Measurements from ENCODE around the gene AGAP1. TPM values are rescaled to one million over a fixed set of nuclear protein-coding genes. Genes with fewer than 3 reads are reported as not detected.

The AGAP1 gene
- total and polyA plus RNA-seq, 2 donors (not counting 3 experiments of a cell fraction or from before 2014, with no cell fraction given) = 10.2 to 20.9 TPM

GRCh38 chr2:235960011-235960715, 466.3 kb downstream of the AGAP1 start:
- Histone ChIP-seq H3K4me2 (ENCODE audit: insufficient read depth, low read length) (no peak overlapping the region), H2AFZ (ENCODE audit: low read depth, low read length) (no peak overlapping the region), H3K27me3 (ENCODE audit: control insufficient read depth in 2 of 2, insufficient read depth in 2 of 2, low read length in 2 of 2) (no peaks in the 10 kb centered on the region), H3K36me3 (ENCODE audit: control insufficient read depth in 2 of 2, extremely low read depth in 1 of 2, insufficient read depth in 2 of 2, low read length in 2 of 2) (no peaks in the 10 kb centered on the region), H4K20me1 (replicated peaks; ENCODE audit: control insufficient read depth, extremely low read depth, insufficient read depth, low read length) (no peaks in the 10 kb centered on the region), H3K9me3 (replicated peaks; ENCODE audit: control insufficient read depth, insufficient read depth, low read length) (no peaks in the 10 kb centered on the region), H3K79me2 (ENCODE audit: control insufficient read depth, insufficient read depth, low read length) (no peaks in the 10 kb centered on the region), H3K9ac (replicated peaks; ENCODE audit: extremely low read depth, insufficient read depth, low read length) (no peak overlapping the region), H3K27ac (ENCODE audit: insufficient read depth, low read depth, low read length) (no peak overlapping the region), H3K4me1 (ENCODE audit: control insufficient read depth, extremely low read depth, insufficient read depth, low read length) (no peaks in the 10 kb centered on the region), H3K4me3 (replicated peaks in 1 of 3; ENCODE audit: insufficient read depth in 1 of 3, low read depth in 1 of 3, low read length in 3 of 3) (no peak overlapping the region), H3K9me1 (replicated peaks; ENCODE audit: control insufficient read depth, extremely low read depth, insufficient read depth, low read length) (no peaks in the 10 kb centered on the region)
- no peak for TF ChIP-seq FOS (IDR thresholded peaks at IDR 0.05; ENCODE audit: borderline replicate concordance, insufficient read depth, low read length)
- TF ChIP-seq GATA2 (IDR thresholded peaks at IDR 0.05; ENCODE audit: insufficient read depth, insufficient read length, low read depth, low read length) = no peak
- TF ChIP-seq POLR2AphosphoS5 (IDR thresholded peaks at IDR 0.05; ENCODE audit: insufficient read depth, low read depth, low read length) = no peak
- TF ChIP-seq MAX (IDR thresholded peaks at IDR 0.05; ENCODE audit: insufficient read depth, insufficient read length) = no peak
- TF ChIP-seq EZH2 (IDR thresholded peaks at IDR 0.05; ENCODE audit: borderline replicate concordance, low read depth, low read length, severe bottlenecking) = no peak
- no peak for TF ChIP-seq POLR2A (IDR thresholded peaks at IDR 0.05; ENCODE audit: low read depth, low read length)
- TF ChIP-seq JUN (IDR thresholded peaks at IDR 0.05; ENCODE audit: borderline replicate concordance, insufficient read depth, insufficient read length, low read depth) = no peak
- no peak for TF ChIP-seq CTCF (IDR thresholded peaks at IDR 0.05; ENCODE audit: extremely low read depth in 1 of 2, insufficient read depth in 1 of 2, low read depth in 1 of 2, low read length in 2 of 2)
- TF ChIP-seq MYC (IDR thresholded peaks at IDR 0.05; ENCODE audit: low read depth, low read length) = no peak
- no TSS peak for BruUV-seq (replicated peaks)
- dilution Hi-C loops (cut with MboI; ENCODE audit: extremely low pct_ligation_motif_present, low sequenced_read_pairs) (no loop called here), intact Hi-C loops (cut with micrococcal nuclease) (no loop called here)
- CTCF ChIA-PET = no interaction called here
- FAIRE-seq (no peak), DNase-seq (ENCODE audit: low read depth, low spot score) (no peak)
- POLR2A ChIA-PET = no interaction called here

Data from endothelial cell of umbilical vein (primary cell).